HCT116 (cell line): ENCODE measurements around the gene ORMDL2. TPM values are rescaled to one million over a fixed set of nuclear protein-coding genes. Genes with fewer than 3 reads are reported as not detected.

Source experiments
- ATAC-seq: fragments of 200-7000 bp; cut with Tn5 transposase; 2 replicates; pipeline ENCODE4 v1.9.1; 2020; ENCODE audit warnings: mild to moderate bottlenecking, moderate library complexity
- BruUV-seq: library from RNA; stranded (reverse); fragments of 400-500 nt; replicated peaks from 2 replicates; lab custom pipeline; 2021; lab: Mats Ljungman, UMichigan
- CTCF ChIA-PET: fragments of 300-600 bp; sonication (Branson Sonifier 250); formaldehyde crosslinking; loops from one replicate; lab custom pipeline; 2021; ENCODE audit warnings: antibody characterized with exemption; lab: Charles Lee
- POLR2A ChIA-PET: fragments of 300-600, 350-600 bp; sonication (Branson Sonifier 250); formaldehyde crosslinking; loops from one replicate; lab custom pipeline; 2021; ENCODE audit warnings: antibody characterized with exemption; lab: Charles Lee
- RAD21 ChIA-PET, 2 experiments: fragments of 300-600 bp; sonication (Branson Sonifier 250); formaldehyde crosslinking; loops; one replicate each; lab custom pipeline; 2023; ENCODE audit warnings: low total read pairs in 2 of 2; ENCODE audit not compliant: uncharacterized antibody in 2 of 2, unreplicated experiment in 2 of 2, low non-redundant PET in 1 of 2; lab: Charles Lee
- DNase-seq: peaks from one replicate; pipeline ENCODE4 v3.0.0-alpha.2; 2010; ENCODE audit warnings: low read depth, low spot score
- H2AFZ ChIP-seq: fragments of 200-600 bp; shearing (Covaris generic), sonication (generic); 2 replicates; pipeline ENCODE4 v1.6.1; 2017; ENCODE audit warnings: low read depth, mixed run types, mixed read lengths, antibody characterized with exemption, low read length; ENCODE audit not compliant: poor library complexity, severe bottlenecking
- H3K27ac ChIP-seq: 2 replicates; pipeline ENCODE4 v1.5.1; 2012; ENCODE audit warnings: low read depth, low read length
- H3K27me3 ChIP-seq: fragments of 200-600 bp; sonication (generic); 2 replicates; pipeline ENCODE4 v1.6.1; 2016; ENCODE audit warnings: mixed run types, low read length, mixed read lengths; ENCODE audit not compliant: insufficient read depth
- H3K36me3 ChIP-seq, 2 experiments: fragments of 200-500 bp in 1 of 2; fragments of 200-600 bp in 1 of 2; sonication (Bioruptor generic) in 1 of 2; sonication (generic) in 1 of 2; 2 replicates each; pipeline versions ENCODE4 v1.5.1 to v1.6.1; 2014 to 2016; ENCODE audit warnings: low read length in 2 of 2, inconsistent platforms in 1 of 2, mixed read lengths in 1 of 2, mixed run types in 1 of 2; ENCODE audit not compliant: insufficient read depth in 2 of 2, control insufficient read depth in 1 of 2
- H3K4me1 ChIP-seq, 2 experiments: fragments of 200-600 bp in 1 of 2; sonication (generic) in 1 of 2; 2 replicates each; pipeline versions ENCODE4 v1.5.1 to v1.6.1; 2012 to 2017; ENCODE audit warnings: low read length in 2 of 2, inconsistent platforms in 1 of 2, mild to moderate bottlenecking in 1 of 2, mixed read lengths in 1 of 2, mixed run types in 1 of 2, moderate library complexity in 1 of 2; ENCODE audit not compliant: insufficient read depth in 2 of 2, control insufficient read depth in 1 of 2
- H3K4me2 ChIP-seq: fragments of 200-600 bp; sonication (generic); 2 replicates; pipeline ENCODE4 v1.6.1; 2017; ENCODE audit warnings: mixed run types, low read length, mixed read lengths
- H3K4me3 ChIP-seq, 2 experiments: fragments of 200-600 bp in 1 of 2; sonication (generic) in 1 of 2; replicated peaks in 1 of 2; 2 replicates each; pipeline ENCODE4 v1.5.1; 2011 to 2016; ENCODE audit warnings: low read length in 2 of 2, control low read depth in 1 of 2, low read depth in 1 of 2, mild to moderate bottlenecking in 1 of 2, mixed read lengths in 1 of 2, mixed run types in 1 of 2
- H3K79me2 ChIP-seq: fragments of 200-600 bp; sonication (generic); 2 replicates; pipeline ENCODE4 v1.6.1; 2017; ENCODE audit warnings: mild to moderate bottlenecking, mixed run types, low read length, moderate library complexity, mixed read lengths; ENCODE audit not compliant: insufficient read depth
- H3K9ac ChIP-seq: fragments of 200-600 bp; sonication (generic); 2 replicates; pipeline ENCODE4 v1.6.1; 2016; ENCODE audit warnings: low read length, mixed read lengths
- H3K9me2 ChIP-seq: fragments of 200-600 bp; sonication (generic), shearing (Covaris generic); 2 replicates; pipeline ENCODE4 v1.6.1; 2017; ENCODE audit warnings: mixed run types, mild to moderate bottlenecking, moderate library complexity; ENCODE audit not compliant: insufficient read depth
- H3K9me3 ChIP-seq, 2 experiments: fragments of 200-500 bp in 1 of 2; fragments of 200-600 bp in 1 of 2; sonication (Bioruptor generic) in 1 of 2; sonication (generic) in 1 of 2; 2 replicates each; pipeline ENCODE4 v1.6.1; 2014 to 2017; ENCODE audit warnings: low read length in 2 of 2, mixed read lengths in 2 of 2, inconsistent platforms in 1 of 2, low read depth in 1 of 2, mild to moderate bottlenecking in 1 of 2, mixed run types in 1 of 2, moderate library complexity in 1 of 2; ENCODE audit not compliant: control insufficient read depth in 1 of 2, insufficient read depth in 1 of 2
- H4K20me1 ChIP-seq: fragments of 200-600 bp; sonication (generic), shearing (Covaris generic); 2 replicates; pipeline ENCODE4 v1.6.1; 2017; ENCODE audit warnings: mixed run types, mild to moderate bottlenecking, moderate library complexity; ENCODE audit not compliant: insufficient read depth
- CEBPB ChIP-seq: IDR thresholded peaks from 2 replicates; pipeline ENCODE4 v1.6.1; 2012; ENCODE audit warnings: low read depth
- EZH2 ChIP-seq: fragments of 200-600 bp; sonication (generic); IDR thresholded peaks from 2 replicates; pipeline ENCODE4 v1.6.1; 2017; ENCODE audit warnings: antibody characterized with exemption, mixed run types
- FOSL1 ChIP-seq: IDR thresholded peaks from 2 replicates; pipeline ENCODE4 v1.6.1; 2012; ENCODE audit warnings: low read depth
- JUND ChIP-seq: IDR thresholded peaks from 2 replicates; pipeline ENCODE4 v1.6.1; 2012
- POLR2A ChIP-seq: IDR thresholded peaks from 2 replicates; pipeline ENCODE4 v1.7.0; 2011; ENCODE audit warnings: borderline replicate concordance; ENCODE audit not compliant: insufficient read depth, insufficient read length; ENCODE audit errors: extremely low read depth
- RAD21 ChIP-seq: IDR thresholded peaks from 2 replicates; pipeline ENCODE4 v1.6.1; 2012; ENCODE audit warnings: low read depth, mild to moderate bottlenecking
- TCF7L2 ChIP-seq: IDR thresholded peaks from 2 replicates; pipeline ENCODE4 v1.7.0; 2011; ENCODE audit warnings: borderline replicate concordance, inconsistent platforms; ENCODE audit not compliant: insufficient read depth, insufficient read length; ENCODE audit errors: extremely low read depth
- ZFX ChIP-seq: fragments of 450-650 bp; IDR thresholded peaks from 2 replicates; pipeline ENCODE4 v1.6.1; 2017
- intact Hi-C: fragments of 100-400 bp; cut with micrococcal nuclease; formaldehyde crosslinking; loops from 2 replicates; pipeline ENCODE4 v1.10.0; 2022
- total RNA-seq: library from RNA; stranded (reverse); gene quantifications from one replicate; pipeline ENCODE4 v1.2.1, GENCODE V29; 2021; ENCODE audit not compliant: unreplicated experiment
- TF ChIP-seq, protein P1 (sequence below): IDR thresholded peaks from 2 replicates; pipeline ENCODE4 v1.6.1; 2012
- TF ChIP-seq, protein P2 (sequence below): IDR thresholded peaks from 2 replicates; pipeline ENCODE4 v1.6.1; 2012; ENCODE audit warnings: low read depth

ORMDL2 gene
- total RNA-seq, 1 experiment from 2014 or later = 25.5 TPM

DNA sequence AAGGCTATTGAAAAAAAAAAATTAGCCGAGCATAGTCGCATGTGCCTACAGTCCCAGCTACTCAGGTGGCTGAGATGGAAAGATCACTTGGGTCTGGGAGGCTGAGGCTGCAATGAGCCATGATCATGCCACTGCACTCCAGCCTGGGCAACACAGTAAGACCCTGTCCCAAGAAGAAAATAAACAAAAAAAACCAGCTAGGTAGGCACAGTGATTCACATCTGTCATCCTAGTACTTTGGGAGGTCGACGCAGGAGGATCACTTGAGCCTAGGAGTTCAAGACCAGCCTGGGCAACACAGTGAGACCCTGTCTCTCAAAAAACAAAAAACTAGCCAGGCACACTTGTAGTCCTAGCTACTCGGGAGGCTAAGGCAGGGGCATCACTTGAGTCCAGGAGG is 8.6 kb upstream of the ORMDL2 start:
- no peaks in the 10 kb centered on the region for H3K9me3 ChIP-seq
- no peaks in the 10 kb centered on the region for H3K27me3 ChIP-seq
- peaks cover 14% of the 10 kb centered on the region; the same call in 1 of the 2 replicates for H4K20me1 ChIP-seq
- H3K27ac ChIP-seq = 0 out of 2 replicates have a peak overlapping the region, but pooled peaks have one; percentile 48
- H3K4me2 ChIP-seq = peak overlapping the region; percentile 54
- POLR2A ChIA-PET = interaction anchor here (1.5 kb wide), 1 partner anchor 8 kb away, joined by 8 read pairs; the partner anchor contains the start of genes ORMDL2 and SARNP
- ATAC-seq = no peak
- peaks cover 12 to 24% of the 10 kb centered on the region in 2 experiments for H3K4me1 ChIP-seq
- CTCF ChIA-PET = interaction anchor here (0.9 to 1.9 kb wide), 2 partner anchors 12 to 71 kb away, joined by 3 to 5 read pairs; no protein-coding TSS in a partner anchor
- BruUV-seq = no TSS peak
- no peak overlapping the region for H3K4me3 ChIP-seq
- RAD21 ChIA-PET = no interaction called here
- H3K9ac ChIP-seq = peak overlapping the region; percentile 37
- no peak for DNase-seq
- peaks cover 3 to 6% of the 10 kb centered on the region in 2 experiments; a peak in 2 of 4 replicates for H3K36me3 ChIP-seq
- TF ChIP-seq, protein P1, sequence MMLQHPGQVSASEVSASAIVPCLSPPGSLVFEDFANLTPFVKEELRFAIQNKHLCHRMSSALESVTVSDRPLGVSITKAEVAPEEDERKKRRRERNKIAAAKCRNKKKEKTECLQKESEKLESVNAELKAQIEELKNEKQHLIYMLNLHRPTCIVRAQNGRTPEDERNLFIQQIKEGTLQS = no peak
- TF ChIP-seq RAD21 (no peak), FOSL1 (no peak), POLR2A (no peak), ZFX (no peak), TCF7L2 (no peak), JUND (no peak), CEBPB (no peak), EZH2 (no peak)
- TF ChIP-seq, protein P2, sequence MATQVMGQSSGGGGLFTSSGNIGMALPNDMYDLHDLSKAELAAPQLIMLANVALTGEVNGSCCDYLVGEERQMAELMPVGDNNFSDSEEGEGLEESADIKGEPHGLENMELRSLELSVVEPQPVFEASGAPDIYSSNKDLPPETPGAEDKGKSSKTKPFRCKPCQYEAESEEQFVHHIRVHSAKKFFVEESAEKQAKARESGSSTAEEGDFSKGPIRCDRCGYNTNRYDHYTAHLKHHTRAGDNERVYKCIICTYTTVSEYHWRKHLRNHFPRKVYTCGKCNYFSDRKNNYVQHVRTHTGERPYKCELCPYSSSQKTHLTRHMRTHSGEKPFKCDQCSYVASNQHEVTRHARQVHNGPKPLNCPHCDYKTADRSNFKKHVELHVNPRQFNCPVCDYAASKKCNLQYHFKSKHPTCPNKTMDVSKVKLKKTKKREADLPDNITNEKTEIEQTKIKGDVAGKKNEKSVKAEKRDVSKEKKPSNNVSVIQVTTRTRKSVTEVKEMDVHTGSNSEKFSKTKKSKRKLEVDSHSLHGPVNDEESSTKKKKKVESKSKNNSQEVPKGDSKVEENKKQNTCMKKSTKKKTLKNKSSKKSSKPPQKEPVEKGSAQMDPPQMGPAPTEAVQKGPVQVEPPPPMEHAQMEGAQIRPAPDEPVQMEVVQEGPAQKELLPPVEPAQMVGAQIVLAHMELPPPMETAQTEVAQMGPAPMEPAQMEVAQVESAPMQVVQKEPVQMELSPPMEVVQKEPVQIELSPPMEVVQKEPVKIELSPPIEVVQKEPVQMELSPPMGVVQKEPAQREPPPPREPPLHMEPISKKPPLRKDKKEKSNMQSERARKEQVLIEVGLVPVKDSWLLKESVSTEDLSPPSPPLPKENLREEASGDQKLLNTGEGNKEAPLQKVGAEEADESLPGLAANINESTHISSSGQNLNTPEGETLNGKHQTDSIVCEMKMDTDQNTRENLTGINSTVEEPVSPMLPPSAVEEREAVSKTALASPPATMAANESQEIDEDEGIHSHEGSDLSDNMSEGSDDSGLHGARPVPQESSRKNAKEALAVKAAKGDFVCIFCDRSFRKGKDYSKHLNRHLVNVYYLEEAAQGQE = no peak
- H3K79me2 ChIP-seq = peaks cover 99% of the 10 kb centered on the region
- intact Hi-C loops = no loop called here
- no peak overlapping the region for H2AFZ ChIP-seq
- H3K9me2 ChIP-seq = no peaks in the 10 kb centered on the region
